Fibroblast of lung (primary cell): ENCODE results near the gene BTG3.

Experiments
- EZH2 ChIP-seq: IDR thresholded peaks from 2 replicates; pipeline ENCODE4 v1.5.1; 2012; ENCODE audit warnings: low read length, control low read depth, mild to moderate bottlenecking; ENCODE audit errors: missing control alignments
- TF ChIP-seq, protein P1 (sequence below), 2 donors: IDR thresholded peaks in 1 of 2; conservative IDR thresholded peaks in 1 of 2; 1 replicate in 1 of 2; 2 replicates in 1 of 2; pipeline ENCODE4 v1.5.1; 2011 to 2012; ENCODE audit warnings: low read length in 2 of 2, control low read depth in 1 of 2, inconsistent platforms in 1 of 2, low read depth in 1 of 2, mild to moderate bottlenecking in 1 of 2

DNA sequence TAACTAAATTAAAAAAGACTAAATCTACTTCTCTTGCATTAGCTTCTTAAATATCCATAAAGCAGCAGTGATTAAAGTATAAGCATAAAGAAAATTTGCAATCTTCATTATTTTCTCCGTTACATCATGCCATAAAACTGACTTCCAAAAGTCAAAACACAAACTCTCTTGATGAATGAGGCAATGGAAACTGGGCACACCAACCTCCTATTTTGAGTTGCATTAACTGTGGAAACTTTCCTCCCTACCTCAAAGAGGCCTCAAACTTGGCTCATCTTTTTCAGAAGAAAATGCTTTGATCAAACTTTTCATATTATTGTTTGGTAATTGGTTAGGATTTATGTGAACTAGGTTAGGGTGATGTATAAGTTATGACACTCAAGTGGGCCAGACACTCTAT is 4.1 kb upstream of the BTG3 start:
- TF ChIP-seq, protein P1, sequence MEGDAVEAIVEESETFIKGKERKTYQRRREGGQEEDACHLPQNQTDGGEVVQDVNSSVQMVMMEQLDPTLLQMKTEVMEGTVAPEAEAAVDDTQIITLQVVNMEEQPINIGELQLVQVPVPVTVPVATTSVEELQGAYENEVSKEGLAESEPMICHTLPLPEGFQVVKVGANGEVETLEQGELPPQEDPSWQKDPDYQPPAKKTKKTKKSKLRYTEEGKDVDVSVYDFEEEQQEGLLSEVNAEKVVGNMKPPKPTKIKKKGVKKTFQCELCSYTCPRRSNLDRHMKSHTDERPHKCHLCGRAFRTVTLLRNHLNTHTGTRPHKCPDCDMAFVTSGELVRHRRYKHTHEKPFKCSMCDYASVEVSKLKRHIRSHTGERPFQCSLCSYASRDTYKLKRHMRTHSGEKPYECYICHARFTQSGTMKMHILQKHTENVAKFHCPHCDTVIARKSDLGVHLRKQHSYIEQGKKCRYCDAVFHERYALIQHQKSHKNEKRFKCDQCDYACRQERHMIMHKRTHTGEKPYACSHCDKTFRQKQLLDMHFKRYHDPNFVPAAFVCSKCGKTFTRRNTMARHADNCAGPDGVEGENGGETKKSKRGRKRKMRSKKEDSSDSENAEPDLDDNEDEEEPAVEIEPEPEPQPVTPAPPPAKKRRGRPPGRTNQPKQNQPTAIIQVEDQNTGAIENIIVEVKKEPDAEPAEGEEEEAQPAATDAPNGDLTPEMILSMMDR (conservative IDR thresholded peaks at IDR 0.05 in 1 of 2, IDR thresholded peaks at IDR 0.05 in 1 of 2; ENCODE audit: low read depth in 1 of 2, low read length in 2 of 2): no peak
- TF ChIP-seq EZH2: no peak
